D721Med (cell line): ENCODE results near the gene SLC17A4.

ENCODE experiments used
- DNase-seq: peaks from one replicate; pipeline ENCODE4 v3.0.0; 2011; ENCODE audit warnings: low spot score; ENCODE audit not compliant: insufficient read length
- FAIRE-seq: peaks from 2 replicates; lab custom pipeline; 2011; peaks lifted over from hg19 to GRCh38; lab: Jason Lieb, UNC
- TF ChIP-seq, protein P1 (sequence below): IDR thresholded peaks from 2 replicates; pipeline ENCODE4 v1.5.1; 2012; ENCODE audit warnings: mild to moderate bottlenecking, control low read depth; ENCODE audit not compliant: insufficient read depth; ENCODE audit errors: missing control alignments

Gene SLC17A4

DNA sequence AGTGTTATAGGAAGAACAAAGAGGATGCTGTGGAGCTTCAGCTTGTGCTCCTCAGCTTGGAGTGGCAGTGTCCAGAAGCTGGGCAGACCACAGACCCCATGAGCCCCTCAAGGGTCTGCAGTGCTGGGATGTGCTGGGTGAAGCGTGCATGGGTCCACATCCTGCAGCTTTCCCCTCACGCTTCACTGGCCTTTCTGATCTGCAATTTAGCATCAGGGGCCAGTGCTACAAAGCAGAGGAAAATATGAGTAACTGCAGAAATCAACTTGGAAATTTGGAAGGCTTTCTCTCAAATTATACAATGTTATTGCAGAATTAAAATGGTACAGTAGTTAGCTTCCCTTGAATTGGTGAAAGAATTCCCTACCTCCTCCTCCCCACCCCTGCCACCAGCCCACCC is 10.1 kb downstream of the SLC17A4 start:
- no peak for DNase-seq
- TF ChIP-seq, protein P1, sequence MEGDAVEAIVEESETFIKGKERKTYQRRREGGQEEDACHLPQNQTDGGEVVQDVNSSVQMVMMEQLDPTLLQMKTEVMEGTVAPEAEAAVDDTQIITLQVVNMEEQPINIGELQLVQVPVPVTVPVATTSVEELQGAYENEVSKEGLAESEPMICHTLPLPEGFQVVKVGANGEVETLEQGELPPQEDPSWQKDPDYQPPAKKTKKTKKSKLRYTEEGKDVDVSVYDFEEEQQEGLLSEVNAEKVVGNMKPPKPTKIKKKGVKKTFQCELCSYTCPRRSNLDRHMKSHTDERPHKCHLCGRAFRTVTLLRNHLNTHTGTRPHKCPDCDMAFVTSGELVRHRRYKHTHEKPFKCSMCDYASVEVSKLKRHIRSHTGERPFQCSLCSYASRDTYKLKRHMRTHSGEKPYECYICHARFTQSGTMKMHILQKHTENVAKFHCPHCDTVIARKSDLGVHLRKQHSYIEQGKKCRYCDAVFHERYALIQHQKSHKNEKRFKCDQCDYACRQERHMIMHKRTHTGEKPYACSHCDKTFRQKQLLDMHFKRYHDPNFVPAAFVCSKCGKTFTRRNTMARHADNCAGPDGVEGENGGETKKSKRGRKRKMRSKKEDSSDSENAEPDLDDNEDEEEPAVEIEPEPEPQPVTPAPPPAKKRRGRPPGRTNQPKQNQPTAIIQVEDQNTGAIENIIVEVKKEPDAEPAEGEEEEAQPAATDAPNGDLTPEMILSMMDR, result no peak

DNA sequence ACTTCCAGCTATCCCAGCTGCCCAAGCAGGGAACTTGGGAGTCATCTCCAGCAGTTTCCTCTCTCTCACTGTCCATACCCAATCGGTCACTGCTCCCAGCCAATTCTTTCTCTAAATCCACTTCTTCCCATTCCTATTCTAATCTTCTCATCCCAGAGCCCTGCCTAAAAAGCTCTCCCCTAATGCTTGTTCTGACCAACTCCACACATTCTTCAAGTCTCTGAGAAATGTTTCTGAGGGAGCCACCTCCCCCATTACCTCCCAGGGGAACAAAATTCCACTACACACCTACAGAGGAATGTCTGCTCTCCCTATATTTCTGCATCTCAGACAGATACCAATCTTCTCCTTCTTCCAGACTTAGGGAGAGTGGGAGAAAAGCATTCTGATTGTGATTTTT is 14.0 kb downstream of the SLC17A4 start:
- FAIRE-seq (no peak), DNase-seq (no peak)
- TF ChIP-seq, protein P1, result no peak

More for the DNA sequence above, 10.1 kb downstream of the SLC17A4 start:
- no peak for FAIRE-seq

- no peak for DNase-seq
- FAIRE-seq, result no peak
These were observed 15.4 kb downstream of the SLC17A4 start for GRCh38 chr6:25769983-25770382.

DNA sequence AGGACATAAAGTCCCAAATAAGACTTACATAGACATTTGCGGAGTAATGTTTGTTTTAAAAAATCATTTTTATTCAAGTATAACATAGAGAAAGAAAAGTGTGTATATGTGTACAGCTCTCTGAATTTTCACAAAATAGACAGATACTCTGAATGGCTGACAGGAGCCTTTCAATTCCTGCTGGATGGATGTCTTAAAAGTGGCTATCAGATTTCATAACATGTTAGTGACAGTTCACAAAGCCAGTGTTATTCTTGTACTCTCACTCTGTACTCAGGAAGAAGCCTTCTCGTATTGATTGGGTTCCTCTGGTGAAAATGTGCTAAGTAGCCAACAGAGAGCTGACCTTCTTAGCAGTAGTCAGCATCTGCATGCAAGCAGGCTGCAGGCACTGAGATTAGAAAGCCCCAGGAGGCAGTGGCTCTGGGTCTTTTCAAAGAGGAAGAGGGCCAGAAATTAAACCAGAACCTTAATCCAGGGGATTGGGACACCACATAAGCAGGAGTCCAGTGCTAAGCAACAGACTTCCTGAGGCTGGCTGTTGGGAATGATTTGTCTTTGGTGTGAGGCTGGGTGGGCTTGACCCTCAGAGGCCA is 19.7 kb downstream of the SLC17A4 start:
- TF ChIP-seq, protein P1, result no peak
- no peak for DNase-seq
- FAIRE-seq, result no peak

More at GRCh38 chr6:25769983-25770382, 15.4 kb downstream of the SLC17A4 start:
- TF ChIP-seq, protein P1, result no peak

GRCh38 chr6:25777031-25777430 is 22.5 kb downstream of the SLC17A4 start:
- DNase-seq, result no peak
- TF ChIP-seq, protein P1, result no peak
- FAIRE-seq, result no peak

- TF ChIP-seq, protein P1, result no peak
- no peak for FAIRE-seq
- DNase-seq, result no peak
These were observed 23.5 kb downstream of the SLC17A4 start for GRCh38 chr6:25777856-25778649.

GRCh38 chr6:25781134-25781533 is 26.6 kb downstream of the SLC17A4 start:
- DNase-seq (no peak), FAIRE-seq (no peak)
- TF ChIP-seq, protein P1, result no peak
